Stimulated activated CD8-positive, alpha-beta memory T cell treated with anti-CD3 and anti-CD28 coated beads, Interleukin-4, amount 100 ng/mL, for 24 hours (primary cell): ENCODE results near the gene CREBL2.
"Not testable (repeated sequence)": the region's sequence is repeated elsewhere in the genome, so short reads cannot be mapped to it uniquely, and the experiment has no call there.

ENCODE experiments used
- DNase-seq: peaks from one replicate; pipeline ENCODE4 v3.0.0-alpha.2; 2020; ENCODE audit warnings: low read depth

CREBL2 gene, protein sequence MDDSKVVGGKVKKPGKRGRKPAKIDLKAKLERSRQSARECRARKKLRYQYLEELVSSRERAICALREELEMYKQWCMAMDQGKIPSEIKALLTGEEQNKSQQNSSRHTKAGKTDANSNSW

DNA sequence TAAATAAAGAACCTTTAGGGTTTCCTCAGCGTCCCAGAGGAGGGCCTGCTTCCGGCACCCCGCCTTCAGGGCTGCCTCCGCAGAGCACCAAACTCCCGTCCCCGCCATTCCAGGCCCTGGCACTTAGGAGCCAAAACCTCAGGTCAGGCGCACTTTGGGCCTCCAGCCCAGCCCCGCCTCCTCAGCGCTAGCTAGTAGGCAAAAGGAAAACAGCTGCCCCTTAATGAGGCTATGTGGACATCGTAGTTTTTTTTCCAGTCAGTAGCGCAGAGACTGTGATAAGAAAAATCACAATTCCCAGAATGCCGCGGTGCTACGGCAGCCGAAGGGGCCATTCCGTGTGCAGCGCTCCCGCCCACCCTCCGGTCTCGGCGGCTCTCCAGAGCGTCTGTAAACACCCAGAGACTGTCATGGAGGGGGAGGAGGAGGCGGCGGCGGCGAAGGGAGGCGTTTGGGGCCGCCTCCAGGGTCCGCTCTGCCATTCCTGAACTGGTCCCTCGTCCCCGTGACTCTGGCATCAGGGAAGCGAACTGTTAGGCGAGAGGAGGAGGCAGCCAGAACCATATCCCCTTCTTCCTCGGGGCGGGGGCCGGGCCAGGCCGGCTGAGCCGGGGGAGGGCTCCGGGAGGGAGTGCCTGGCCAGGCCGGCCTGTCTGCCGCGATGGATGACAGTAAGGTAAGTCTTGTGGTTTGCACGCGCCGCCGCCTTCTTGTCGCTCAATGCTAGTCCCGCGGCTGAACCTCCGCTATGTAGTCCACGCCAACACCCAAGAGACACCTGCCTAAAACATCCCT is at the start of gene CREBL2:
TSS of gene CREBL2 (plus strand) at position 365 of the 795 bp plus-strand sequence. CDS start at position 662, 297 bp downstream.
- peak; percentile 72 for DNase-seq

DNA sequence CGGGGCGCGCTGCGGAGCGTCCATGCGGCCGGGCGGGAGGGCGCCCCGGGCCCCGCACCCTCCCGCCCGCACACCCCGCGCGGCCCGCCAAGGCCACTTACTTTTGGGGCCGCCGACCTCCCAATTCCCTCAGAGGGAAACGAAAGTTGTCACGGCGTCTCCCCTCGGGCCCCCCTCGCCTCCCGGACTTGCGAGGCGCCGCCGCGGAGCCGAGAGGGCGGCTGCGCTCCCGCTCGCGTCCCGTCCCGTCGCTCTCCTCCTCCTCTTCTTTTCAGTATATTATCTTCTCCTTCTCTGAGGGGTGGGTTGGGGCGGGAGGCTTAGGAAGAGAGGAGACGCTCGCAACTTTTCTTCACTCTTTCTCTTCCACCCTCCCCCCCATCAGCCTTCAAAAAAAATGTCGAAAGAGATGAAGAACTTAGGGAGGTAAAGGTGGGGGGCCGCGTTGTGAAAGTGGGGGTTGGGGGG is 49.6 kb upstream of the CREBL2 start:
- no peak for DNase-seq

DNA sequence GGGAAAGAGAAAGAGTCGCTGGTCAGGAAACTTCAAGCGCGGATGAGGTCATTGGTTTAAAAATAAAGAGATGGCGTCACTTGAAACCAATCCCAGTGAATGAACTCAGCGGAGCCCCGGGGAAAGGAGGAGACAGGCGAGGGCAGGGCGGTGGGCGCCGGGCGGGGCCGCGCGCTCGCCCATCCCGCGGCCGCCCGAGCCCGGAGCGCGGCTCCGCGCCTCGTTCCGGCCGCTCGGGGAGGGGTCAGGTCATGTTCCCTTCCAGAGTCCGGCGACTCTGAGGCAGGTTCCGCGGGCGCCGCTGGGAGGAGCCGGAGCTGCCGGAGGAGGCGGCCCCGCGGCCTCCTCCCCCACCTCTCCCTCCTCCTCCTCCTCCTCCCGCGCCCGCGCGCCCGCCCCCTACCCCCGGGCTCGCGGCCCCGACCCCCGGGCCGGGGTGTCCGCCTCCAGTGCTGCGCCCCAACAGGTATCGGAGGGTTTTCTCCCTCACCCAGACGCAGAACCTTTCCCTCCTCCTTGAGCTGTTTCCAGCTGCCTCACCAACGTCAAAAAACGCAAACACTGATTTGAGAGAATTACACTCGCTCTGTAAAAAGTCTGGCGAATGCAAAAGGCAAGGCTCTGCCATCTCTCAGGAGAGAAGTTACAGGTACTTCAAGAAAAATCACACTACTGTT is 49.0 kb upstream of the CREBL2 start, which contains the start of gene DUSP16:
TSS of gene DUSP16 (minus strand) at position 279 of the 677 bp plus-strand sequence. CDS start 41,765 bp downstream, outside the sequence.
- DNase-seq: peak; percentile 49

DNA sequence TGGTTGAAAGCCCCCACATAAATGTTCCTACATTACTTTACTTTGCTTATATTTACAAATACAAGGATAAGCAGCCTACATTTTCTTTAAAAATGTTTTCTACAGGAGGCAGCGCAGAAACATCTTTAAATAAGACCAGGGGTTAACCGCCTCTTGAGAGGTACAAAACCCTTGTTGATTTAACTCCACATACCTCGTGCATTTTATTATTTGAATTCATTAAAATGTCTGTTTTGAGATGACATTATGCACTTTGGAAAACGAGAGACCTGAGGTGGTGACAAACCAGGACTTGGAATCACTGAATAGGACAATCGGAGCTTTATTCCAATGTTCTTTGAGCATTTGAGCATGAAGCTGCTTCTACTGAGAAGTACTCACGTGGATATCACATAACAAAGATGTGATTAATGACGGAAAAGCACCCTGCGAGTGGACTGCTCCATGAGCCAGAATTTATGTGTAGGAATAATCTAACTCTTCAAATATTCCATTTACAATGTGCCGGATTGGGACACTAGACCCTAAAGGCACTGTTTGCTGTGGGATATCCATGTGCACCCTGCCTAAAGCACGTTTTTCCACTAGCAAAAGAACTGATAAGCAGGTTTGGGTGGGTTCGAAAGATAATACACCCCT is 48.3 kb upstream of the CREBL2 start:
- DNase-seq: no peak

DNA sequence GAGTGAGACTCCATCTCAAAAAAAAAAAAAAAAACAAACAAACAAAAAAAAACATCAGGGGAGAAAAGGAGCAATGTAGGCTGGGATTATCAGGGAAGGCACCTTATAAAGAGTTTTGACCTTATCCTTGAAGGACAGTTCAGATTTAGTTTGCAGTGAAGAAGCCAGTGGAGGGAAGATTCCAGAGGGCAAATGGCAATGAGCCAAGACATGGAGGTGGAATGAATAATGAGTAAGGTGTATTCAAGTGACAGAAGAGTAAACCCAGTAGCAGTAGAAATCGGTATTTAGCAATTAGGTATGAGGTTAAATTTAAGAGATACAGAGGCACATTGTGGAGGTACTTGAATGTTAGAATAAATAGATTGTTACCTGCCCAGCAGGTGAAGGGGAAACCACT is 46.8 kb upstream of the CREBL2 start:
- DNase-seq: no peak

DNA sequence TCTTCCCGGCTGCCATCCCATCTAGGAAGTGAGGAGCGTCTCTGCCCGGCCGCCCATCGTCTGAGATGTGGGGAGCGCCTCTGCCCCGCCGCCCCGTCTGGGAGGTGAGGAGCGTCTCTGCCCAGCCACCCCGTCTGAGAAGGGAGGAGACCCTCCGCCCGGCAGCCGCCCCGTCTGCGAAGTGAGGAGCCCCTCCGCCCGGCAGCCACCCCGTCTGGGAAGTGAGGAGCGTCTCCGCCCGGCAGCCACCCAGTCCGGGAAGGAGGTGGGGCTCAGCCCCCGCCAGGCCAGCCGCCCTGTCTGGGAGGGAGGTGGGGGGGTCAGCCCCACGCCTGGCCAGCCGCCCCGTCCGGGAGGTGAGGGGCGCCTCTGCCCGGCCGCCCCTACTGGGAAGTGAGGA is 45.7 kb upstream of the CREBL2 start:
- not testable (repeated sequence) for DNase-seq

DNA sequence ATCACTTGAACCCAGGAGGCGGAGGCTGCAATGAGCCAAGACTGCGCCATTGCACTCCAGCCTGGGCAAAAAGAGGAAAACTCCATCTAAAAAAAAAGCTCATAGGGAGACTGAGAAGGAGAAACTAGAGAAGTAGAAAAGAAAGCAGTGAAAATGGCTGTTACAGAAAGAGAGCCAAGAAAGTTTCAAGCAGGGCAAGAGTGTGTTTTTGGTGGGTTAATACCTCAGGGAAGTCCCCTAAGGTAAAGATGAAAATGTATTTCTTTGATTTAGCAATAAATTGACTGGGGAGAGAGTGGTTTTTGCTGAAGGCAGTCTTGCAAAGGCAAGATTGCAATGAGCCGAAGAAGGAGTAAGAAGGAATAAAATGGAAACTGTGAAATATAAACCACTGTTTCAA is 39.0 kb upstream of the CREBL2 start:
- DNase-seq: no peak

DNA sequence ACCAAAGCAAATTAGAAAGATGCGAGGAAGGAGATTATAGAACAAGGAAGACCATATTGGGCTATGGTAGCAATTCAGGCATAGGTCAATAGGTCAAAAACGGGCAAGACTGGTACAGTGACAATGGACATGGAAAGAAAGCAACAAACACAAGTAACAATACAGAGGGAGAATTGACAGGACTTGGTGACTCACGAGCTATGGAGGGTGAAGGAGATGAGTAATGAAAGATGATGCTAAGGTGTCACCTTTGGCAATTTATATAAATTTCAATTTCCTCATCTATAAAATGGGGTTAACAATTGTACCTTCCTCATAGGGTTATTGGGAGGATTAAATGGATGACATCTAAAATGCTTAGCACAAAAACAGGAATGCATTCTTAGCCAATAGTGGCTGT is 33.9 kb upstream of the CREBL2 start:
- DNase-seq: no peak

DNA sequence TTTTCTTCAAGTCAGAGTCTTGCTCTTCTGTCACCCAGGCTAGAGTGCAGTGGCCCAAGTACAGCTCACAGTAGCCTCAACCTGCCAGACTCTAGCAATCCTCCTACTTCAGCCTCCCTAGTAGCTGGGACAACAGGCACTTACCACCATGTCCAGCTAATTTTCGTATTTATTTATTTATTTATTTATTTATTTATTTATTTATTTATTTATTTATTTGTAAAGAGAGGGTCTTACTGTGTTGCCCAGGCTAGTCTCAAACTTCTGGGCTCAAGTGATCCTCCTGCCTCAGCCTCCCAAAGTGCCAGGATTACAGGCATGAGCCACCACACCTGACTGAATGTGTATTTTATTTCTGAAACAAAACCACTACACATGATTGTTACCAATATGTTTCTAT is 31.0 kb upstream of the CREBL2 start:
- not testable (repeated sequence) for DNase-seq

DNA sequence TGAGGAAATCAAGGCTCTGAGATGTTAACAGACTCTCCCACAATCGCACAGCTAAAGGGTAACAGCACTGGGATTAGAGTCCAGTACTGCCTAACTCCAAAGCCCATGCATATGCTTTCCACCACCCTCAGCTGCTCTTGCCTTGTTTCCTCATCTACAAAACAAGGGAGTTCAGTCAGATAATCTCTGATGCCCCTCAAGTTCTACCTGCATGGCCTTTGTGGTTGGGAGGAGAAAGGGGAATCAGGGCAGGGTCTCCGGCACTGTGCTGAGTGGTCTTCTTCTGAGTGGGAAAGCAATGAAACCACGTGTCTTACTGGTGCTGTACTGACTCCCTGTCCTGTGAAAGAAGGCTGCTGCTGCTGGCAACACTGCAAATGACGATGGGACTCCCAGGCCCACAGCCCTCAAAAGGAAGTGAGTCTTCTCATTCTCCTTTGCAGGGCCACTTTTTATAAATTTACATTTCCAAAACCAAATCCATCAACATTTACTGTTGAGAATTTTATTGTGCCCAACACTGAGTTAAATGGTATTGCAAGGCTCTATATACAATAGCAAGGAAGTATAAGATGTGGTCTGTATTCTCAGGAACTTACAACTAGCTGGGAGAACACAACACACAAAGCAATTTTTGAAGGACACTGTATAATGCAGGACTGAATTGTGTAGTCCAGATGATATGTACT is 29.3 kb upstream of the CREBL2 start:
- no peak for DNase-seq

DNA sequence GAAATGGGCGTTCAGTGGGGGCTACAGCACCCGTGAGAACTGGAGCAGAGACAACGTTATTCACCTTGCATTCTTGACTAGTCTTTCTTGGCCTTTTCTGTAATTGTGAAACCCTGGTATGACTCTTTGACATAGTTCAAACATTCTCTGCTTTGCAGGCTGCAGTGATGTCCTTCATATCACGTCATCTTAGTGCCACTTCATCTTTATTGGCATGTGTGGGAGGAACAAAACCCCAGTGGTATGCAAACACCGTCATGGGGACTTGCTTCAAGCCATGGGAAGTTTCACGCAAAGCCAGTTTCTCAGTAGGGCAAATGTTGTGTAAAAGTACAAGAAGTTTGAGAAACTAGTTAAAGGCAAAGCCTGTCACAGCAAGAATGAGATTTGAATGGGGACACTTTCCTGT is 28.8 kb upstream of the CREBL2 start:
- no peak for DNase-seq

DNA sequence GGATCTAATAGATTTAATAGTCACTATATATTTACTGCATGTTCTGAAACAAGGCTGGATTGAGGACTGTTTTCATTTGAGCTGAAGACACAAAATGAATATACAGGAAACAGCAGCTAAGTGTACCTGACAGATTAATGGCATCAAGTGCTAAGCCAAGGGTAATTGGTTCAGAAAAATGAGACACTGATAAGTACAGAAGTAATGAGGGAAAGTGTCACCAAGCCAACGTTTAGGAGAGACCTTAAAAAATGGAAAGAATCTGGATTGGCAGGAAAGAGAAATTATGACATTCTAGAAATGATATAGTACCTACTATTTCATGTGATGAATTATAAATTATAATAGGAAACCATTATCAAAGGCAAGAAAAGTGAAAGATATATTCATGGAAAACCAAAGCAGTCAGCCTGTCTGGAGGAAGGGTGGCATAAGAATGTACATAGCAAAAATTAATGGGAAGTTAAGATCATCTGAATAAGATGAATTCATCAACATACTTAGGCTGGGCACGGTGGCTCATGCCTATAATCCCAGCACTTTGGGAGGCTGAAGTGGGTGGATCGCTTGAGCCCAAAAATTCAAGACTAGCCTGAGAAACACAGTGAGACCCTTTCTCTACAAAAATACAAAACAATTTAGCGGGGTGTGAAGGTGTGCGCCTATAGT is 28.0 kb upstream of the CREBL2 start:
- DNase-seq: no peak

DNA sequence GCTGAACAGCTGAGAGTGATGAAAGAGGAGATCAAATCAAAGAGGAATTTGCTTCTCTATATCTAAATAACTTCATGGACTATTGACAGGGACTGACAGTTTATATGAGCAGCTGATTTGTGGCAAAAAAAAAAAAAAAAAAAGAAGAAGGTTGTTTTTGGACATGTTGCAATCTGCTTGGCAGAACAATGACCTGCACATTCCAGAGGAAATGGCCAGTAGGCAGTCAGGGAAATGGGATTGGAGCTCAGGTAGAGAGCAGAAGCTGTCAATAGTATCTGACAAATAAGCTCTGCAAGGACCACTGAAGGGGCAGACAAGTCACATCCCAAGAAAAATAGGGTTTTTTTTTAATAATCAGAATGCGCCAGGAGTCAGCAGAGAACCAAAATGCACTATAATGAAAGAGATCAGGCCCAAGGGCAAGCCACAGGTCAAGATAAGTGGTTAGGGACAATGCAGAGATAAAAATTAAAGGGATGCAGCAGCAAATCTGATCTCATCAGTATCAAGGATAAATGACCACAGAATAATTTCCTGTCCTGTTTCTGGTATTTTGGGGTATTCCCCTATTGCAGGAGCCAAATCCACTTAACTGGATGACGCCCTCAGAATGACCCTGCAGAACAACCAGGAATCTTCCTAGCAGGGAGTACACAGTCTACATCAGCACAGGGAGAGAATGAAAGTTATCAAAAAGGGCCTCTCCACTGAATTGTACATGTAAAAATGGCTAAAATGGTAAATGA is 26.4 kb upstream of the CREBL2 start:
- DNase-seq: no peak

DNA sequence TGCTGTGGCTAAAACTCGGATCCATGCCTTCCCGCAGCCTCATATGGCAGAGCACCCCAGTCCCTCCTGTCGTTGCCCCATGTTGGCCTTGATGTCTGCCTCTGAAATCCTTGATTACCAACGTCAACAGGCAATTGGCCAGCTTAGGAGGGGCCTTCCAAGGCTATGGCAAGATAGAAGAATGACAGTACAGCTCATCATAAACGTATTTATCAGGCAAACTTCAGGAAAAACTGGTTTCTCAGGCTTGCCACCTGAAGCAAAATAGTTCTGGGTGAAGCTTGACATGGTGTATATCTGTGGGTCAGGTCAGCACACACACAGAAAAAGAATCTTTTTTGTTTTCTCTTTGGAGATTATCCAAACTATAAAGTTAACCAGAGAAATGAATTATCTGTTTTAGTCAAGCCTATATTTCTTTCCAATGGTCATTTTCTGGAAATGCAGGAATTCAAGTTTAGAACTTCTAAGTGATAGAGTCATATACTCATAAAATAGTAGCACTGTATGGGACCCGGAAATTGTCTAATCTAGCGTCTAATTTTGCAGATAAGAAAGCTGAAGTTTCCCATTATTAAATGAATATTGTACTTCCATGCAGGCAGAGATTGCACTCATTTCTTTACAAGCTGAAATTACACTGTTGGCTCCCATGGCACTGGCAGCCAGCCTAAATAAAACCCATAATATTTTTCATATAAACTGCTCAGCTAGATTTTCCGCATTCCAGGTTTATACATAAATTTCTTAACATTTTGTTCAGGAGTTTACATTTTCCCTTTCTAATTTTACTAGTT is 24.6 kb upstream of the CREBL2 start:
- no peak for DNase-seq

DNA sequence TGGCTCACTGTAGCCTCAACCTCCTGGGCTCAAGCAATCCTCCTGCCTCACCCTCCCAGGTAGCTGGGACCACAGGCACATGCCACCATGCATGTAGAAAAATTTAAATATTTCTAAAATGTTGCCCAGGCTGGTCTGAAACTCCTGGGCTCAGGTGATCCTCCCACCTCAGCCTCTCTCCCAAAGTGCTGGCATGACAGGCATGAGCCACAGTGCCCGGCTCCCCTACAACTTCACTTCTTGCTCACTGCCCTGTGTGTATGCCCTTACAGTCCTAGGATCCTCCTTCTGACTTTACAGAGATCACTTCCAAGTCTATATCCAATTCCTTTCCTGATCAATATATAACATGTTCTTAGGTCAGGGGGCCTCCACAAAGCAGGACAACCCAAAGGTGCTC is 23.8 kb upstream of the CREBL2 start:
- no peak for DNase-seq

DNA sequence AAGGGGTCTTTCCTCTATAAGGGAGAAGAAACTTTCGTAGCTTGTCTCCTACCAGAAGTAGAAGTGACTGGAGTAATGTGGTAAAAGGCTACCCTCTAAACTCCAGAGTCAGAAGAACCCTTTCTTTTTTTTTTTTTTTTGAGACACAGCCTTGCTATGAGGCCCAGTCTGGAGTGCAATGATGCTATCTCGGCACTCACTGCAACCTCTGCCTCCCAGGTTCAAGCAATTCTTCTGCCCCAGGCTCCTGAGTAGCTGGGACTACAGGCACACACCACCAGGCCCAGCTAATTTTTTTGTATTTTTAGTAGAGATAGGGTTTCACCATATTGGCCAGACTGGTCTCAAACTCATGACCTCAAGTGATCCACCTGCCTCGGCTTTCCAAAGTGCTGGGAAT is 23.2 kb upstream of the CREBL2 start:
- DNase-seq: not testable (repeated sequence)

DNA sequence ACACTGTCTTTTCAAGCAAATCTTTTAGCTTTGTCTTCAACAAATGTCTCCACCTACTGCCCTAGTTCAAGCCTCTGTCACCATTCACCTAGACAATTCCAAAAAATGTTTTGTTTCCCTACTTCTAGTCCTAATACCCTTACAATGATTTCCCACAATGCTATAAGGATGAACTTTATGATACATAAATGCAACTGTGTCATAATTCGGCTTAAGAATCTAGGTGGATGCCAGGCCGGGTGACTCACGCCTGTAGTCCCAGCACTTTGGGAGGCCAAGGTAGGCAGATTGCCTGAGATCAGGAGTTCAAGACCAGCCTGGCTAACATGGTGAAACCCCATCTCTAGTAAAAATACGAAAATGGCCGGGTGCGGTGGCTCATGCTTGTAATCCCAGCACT is 20.7 kb upstream of the CREBL2 start:
- DNase-seq: no peak

DNA sequence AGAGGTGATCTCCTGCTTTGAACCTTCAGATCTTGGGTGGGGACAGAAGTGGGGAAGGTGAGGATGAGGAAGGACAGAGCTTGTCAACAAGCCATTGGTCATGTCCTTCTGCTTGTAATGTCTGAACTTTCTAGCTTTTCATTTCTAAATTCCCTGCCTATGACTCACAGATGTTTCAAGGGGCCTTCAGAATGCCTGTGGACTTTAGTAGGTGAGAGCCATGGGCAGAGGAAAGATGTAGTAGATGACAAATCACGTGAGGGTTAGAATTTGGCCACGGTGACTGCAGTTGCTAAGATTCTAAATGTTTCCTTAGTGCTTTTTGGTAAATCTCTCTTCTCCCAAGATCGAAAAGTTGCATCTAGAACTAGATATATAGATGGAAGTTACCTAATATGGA is 18.7 kb upstream of the CREBL2 start:
- no peak for DNase-seq

DNA sequence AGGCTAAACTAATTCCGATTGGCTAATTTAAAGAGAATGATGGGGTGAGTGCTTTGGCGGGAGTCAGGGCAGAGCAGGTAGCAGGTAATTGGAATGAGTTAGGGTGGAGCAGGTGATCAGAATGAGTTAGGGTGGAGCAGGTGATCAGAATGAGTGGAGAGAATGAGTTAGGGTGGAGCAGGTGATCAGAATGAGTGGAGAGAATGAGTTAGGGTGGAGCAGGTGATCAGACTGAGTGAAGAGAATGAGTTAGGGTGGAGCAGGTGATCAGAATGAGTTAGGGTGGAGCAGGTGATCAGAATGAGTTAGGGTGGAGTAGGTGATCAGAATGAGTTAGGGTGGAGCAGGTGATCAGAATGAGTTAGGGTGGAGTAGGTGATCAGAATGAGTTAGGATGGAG is 15.7 kb upstream of the CREBL2 start:
- not testable (repeated sequence) for DNase-seq

DNA sequence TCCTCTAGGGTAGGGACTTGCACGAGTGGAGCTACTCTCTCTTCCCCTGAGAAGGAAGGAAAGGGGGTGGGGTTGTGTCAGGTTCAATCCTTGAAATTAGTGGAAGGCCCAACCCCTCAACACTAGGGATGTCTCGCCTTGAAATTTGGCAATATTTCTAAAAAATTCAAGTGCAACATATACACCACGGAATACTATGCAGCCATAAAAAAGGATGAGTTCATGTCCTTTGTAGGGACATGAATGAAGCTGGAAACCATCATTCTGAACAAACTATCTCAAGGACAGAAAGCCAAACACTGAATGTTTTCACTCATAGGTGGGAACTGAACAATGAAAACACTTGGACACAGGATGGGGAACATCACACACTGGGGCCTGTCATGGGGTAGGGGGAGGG is 15.1 kb upstream of the CREBL2 start:
- DNase-seq: not testable (repeated sequence)
